NCI-H2029 (cell line): ENCODE results near the gene ACOX2.
A peak's percentile ranks its signal among the peaks of the same experiment; 100 is the strongest.

Experiments
- DNase-seq: peaks from one replicate; lab custom pipeline; 2025; lab: John Stamatoyannopoulos, UW

ACOX2 gene

DNA sequence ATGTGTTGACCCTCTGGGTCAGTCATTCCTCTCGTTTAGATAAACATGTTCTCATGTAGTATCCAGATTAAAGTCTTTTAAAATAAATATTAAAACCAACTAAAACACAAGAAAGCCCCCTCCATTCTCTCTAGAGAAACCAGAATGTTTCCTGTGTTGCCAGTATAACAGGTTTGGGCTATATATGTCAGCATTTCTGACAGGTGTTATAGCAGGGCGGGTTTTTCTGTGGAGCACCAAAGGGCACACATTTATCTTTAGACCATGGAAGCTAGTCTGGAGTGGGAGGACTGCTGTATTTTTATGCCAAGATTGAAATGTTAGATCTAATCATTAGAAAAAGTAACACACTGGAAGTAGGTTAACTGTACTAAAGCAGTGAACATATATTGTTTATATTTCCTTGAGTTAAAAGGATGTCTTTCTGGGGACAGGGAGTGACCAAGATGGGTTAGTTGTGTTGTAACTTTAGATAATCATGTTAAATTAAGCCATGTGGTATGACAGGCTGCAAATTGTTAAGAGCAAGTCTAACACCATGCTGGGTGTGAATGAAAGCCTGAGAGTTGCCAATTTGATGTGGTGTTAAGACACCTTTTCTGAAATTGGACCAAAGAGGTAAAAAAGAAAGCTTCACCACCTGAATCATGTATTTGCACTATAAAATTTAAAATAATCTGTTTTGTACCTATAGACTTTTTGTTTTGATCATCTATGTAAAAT is 29.5 kb downstream of the ACOX2 start:
- no peak for DNase-seq

DNA sequence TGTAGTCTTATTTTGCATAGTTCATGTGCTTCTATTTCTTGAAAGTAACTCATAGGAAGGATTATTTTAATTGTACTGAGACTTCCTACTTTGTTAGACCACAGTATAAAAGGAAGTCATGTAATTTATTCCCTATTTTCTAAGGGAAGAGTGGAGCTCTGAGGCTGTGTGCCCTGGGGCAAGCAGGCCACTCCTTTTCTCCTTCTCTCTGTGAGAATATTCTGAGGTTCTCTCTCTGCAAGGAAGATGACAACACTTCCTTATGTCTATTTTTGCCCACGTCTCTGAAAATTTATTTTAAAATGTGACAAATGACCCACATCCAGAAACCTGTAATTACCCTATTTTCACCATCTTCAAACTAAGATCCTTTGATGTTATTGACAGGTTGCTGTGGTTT is 34.1 kb downstream of the ACOX2 start:
- no peak for DNase-seq

DNA sequence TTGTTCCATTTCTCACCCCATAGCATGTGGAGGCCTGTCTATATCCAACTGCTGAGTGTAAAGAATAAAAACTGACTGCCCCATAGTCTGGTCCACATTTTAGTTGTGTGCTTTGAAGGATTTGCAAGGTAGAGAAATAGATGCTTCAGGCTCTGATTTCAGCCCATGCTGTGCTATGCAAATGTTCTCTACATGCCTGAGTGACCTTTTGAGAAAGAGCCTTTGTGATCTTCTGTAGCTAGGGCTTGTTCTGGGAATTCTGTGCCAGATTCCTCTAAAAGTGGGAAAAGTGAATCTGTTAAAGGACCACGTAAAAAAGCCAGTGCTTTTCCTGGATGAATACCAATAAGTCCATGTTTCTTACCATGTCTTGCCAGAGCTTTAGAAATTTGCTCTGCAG is 39.9 kb downstream of the ACOX2 start:
- no peak for DNase-seq

DNA sequence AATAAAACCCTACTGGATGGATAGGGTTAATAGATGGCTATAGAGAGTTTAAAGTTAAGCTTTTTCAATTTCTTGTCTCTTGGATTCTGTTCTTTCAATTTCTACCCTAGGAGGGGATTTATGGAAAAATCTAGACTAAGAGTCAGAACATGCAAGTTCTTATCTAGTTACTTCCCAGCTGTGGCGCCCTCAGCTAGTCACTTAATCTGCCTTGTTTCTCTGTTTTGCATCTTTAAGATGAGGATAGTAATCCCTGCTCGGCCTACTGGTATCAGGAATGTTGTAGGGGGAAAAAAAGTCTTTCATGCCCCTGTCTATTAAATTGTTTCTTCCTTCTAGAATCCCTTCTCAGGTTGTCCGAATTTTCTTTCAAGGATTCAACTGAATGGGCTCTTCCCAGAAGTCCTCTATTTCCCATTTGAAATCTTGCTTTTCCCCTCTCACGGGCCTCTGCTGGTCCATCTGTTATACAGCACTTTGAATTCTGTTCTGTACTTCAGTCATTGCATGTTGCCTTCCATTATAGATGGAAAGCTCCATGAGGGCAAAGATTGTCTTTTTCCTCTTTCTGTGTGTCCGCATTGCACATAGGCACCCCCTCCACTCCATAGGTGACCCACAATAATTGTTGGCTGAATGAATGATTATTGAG is 40.7 kb downstream of the ACOX2 start:
- DNase-seq, result no peak

DNA sequence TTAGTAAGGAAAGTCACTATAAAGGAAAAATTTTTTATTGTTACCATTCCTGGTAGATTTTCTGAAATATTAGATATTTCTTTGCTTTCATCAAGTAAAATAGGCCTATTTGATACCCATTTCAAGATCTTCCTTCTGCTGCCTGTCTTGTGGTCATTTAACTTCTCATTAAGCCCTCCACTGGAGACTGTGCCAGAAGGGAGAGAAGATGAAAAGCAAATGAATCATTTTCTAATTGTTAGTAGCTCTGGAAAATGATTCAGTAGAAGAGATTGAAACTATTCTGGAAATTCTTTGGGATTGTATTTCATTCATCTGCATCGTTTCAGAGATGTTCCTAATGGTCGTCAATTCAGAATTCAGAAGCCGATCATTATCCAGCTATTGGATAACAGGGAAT is 41.9 kb downstream of the ACOX2 start:
- no peak for DNase-seq

DNA sequence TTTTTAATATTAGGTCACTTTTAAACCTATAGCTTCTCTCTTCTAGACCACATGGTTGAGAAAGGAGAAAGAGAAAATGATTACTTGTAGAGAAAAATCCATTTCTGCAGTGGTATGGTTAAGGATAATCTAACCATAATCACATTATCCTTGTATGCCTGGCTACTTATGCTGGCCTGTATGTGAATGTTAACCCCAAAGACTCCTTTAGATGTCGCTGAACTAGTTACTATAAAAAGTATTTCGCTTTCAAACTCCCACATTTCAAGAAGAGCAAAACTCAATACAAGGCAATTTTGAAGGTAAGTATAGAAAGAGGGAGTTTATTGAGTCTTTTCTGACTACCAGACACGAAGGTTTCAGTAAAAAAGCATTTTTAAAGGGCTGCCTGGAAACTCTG is 42.9 kb downstream of the ACOX2 start:
- no peak for DNase-seq

DNA sequence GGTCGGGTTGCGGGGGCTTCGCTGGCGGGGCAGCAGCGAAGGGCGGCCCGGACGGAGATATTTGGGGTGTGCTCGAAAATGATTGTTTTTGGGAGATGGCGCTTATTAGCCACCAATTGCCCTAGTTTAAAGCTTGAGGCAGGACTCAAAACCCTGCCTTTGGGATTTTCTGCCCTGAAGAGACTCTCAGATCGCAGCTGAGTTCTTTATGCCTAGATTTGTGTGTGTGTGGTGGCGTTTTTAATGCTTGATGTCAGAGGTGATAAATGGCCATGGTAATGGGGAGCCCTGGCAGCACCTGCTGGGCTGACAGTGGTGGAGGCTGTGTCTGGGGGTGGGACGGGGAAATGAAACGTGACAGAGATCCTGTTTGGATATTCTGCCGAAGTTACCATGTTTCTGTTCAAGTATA is 44.5 kb downstream of the ACOX2 start:
- no peak for DNase-seq

DNA sequence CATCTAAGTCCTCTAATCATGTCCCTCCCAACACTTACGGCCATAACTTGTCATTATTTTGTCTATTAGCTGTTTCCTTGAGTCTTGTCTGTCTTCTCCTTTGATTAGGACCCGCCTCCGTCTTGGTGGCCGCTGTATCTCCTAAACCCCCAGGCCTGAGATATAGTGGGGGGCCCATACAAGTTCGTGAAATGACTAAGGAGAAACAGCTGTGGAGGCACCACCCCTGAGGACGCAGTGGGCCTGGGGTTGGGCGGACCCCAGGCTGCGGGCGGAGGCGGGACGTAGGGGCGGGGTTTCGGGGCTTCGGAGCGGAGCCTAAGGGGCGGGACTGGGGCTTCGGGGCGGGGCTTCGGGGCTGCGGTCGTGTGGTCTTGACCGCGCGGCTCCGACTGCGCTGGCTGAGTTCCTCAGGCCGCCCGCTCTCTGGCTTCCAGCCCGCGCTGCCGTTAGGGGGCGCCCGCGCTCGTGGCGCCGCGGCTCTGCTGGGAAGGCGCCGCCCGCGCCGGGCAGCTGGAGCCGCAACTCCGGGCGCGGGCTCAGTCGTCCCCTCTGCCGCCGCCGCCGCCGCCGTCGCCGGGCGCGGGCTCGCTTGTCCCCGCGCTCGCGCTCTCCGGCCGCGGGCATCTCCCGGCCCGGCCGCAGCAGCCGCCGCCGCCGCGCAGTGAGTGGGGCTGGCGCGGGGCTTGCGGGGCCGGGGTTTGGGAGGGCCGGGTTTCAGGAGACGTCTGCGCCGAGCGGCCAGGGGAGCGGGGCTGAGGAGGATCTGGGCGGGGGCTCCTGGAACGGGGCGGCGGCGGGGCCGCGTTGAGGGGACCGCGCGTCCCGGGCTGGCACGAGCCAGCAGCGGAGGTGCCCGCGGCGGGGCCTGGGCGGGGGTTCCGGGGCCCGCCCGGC is 45.2 kb downstream of the ACOX2 start, which contains the start of gene KCTD6:
Gene KCTD6, plus strand, starts transcription at position 591 of the 897 bp plus-strand sequence. CDS start 6,660 bp downstream, outside the sequence.
- DNase-seq, result peak; percentile 64

DNA sequence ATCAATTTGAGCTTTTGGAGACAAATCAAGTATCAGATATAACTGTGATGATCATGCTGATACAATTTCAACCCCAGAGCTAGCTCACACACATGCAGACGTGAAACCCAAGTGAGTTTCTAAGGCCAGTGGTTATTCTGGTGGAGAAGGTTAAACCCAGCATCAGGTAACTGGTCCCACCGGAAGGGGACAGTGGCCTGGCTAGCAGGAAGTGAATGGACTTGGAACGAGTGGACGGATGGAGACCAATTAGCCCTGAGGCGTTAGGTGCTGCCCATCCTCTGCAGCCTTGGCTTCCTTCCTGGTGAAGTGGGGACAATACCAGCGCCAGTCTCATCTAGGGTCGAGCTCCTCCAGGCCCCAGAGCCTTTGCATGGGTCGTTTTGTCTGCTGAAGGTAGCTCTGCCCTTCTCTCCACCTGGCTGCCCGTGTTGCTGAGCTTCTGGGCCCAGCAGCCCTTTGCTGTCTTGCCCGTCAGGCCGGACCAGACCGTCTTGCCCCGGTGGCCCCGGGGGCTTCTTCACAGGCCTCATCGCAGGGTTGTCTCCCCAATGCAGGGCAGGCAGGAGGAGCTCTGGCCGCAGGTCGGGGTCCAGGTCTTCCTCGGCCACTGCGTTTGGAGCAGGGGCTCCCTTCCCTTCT is 46.0 kb downstream of the ACOX2 start:
- no peak for DNase-seq

DNA sequence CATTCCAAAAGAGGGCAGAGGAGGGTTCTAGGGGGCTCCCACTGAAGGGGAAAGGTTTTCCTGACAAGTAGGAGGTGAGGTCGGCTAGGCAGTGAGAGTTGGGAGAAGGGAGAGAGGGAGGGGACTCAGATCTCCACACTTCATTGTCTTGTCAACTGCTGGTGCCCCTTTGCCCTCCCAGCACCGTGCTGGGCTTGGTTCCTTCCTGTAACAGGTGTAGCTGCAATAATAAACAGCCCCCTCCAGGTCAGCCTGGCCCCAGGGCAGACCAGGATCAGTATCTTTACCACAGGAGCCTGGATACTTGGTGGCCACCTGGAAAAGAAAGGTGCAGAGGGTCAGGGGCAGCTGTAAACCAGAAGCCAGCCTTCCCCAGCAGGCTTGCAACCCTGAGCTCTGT is 48.0 kb downstream of the ACOX2 start:
- no peak for DNase-seq

DNA sequence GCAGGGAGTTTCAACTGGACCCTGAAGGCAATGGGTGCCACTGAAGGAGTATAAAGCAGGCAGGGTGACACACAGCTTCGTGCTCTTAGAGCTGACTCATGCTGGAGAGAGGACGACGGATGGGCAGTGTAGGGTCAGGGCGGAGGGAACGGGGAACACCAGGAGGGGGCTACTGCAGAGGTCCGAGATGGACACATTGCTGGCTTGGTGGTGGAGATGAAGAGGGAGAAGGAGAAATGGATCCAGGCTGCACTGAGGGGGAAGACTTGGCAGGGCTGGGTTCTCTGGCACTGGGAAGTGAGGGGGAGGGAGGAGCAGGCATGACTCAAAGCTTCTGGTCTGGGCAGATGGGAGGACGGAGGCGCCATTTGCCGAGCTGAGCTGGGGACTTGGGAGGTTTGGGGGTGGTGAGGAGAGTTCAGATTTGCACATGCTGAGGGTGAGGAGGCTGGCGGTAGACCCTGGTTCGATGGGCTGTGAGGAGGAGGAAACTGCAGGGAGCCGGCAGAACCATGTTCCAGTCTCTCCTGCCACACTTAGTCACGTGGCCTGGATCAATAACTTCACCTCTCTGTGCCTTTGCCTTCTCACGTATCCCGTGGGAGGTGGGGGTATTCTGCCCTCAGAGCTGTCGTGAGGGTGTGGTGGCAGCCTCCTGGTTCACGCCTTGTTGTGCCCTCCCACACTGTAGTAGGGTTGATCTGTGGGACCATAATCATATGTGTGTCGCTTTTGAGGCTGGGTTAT is 49.7 kb downstream of the ACOX2 start:
- DNase-seq, result no peak

DNA sequence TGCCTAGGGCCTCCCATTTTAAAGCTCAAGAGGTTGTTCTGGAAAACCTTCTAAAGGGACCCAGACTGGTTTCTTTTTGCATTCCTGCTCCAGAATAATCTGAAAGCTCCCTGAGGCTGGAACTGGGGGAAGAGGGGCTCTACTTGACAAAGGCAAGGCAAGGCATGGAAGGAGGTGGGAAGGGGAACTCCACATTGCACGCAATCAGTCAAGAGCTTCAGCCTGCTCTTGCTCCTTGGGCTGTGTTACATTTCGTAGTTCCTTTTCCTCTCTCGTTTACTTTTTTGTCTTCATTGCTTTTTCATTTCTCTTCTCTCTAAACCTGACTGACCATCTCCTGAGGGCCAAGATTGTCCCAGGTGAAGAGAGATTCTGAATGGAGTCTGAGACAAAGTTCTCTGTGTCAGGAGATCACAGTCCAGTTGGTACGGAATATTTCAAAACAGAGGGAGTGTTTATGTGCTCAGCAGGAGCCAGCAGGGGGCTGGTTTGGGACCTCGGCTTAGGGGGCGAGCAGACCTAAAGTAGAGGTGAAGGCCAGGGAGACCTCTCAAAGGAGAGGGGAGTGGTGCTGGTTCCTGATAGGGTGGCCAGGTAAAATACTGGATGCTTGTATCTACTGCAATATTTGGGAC is 51.1 kb downstream of the ACOX2 start:
- DNase-seq, result no peak

DNA sequence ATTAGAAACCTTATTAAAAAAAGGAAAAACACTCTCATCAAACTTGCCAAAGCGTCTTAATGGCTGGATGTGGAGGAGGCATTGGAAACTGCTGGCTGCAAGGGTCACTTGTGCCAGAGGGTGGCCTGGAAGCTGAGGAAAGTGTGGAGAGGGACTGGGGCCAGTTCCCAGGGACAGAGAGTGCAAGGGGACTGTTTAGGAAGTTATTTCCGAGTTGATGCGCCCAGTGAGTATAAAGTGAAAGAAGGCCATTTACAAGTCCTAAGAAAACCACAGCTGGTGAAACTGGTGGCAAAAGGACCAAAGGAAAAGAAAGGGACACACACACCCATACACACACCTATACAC is 52.3 kb downstream of the ACOX2 start:
- no peak for DNase-seq

DNA sequence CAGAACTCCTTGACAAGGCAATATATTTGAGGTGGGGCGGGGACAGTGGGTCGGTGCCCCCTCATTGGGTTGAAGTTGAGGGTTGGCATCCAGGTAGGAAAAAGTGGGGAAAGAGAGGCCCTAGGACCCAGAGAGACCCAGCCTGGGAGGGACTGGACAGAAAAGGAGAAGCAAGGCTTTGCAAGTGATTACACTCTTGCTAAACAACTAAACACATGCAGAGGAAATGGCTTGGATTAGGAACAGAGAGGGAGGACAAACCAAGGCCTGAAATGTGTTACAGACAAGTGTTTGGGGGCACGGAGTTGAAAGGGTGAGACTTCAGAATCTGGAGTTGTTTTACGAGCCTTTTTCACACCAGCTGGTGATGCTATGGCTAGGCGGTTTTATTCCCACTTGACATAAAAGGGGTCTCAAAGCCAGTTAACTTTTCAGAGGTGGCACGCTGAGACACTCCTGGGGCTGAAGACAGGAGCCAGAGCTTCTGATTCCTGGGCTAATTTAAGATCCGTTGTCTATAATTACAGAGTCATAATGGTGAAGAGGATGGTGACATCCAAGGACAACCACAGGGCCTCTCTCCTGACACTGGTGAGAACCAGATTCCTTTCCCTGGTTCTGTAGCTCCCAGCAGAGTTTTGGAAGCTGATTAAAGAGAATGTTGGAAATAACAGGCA is 52.8 kb downstream of the ACOX2 start:
- DNase-seq, result no peak

DNA sequence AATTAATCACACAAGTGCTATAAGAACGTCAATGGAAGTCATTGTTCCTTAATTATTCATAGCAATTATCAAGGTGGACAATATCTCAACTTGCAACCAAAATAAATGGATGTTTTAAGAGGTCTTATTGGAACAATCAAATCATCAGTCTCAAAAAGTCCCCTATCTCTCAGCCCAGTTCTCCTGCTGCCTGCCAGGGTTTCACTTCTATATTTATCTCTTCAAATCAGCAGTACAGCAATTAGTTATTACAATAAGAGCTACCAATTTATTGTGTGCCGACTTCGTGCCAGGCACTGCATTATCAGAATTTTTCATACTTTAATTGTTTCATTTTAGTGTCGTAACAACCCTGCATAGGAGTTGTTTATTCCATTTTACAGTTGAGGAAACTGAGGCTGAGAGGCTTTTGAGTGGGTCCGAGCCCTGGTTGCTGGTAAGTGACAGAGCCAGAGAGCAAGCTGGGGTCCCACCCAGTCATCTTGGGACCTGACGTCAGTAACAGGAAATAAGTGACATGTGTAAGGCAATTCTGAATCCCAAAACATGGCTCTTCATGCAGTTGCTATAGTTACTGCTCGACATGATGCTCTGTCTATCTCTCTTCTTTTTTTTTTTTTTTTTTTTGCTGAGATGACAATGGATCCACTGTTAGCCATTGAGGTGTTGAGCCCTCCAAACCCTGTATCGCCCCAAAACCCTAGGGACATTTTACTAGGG is 53.9 kb downstream of the ACOX2 start:
- DNase-seq, result no peak

DNA sequence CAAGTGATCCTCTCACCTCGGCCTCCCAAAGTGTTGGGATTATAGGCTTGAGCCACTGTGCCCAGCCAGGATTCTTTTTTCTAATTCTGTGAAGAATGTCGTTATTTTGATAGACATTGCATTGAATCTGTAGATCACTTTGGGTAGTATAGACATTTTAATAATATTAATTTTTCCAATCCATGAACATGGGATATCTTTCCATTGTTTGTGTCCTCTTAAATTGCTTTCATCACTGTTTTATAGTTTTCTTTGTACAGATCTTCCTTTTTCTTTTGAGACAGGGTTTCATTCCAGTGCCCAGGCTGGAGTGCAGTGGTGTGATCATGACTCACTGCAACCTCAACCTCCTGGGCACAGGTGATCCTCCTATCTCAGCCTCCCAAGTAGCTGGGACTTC is 56.7 kb downstream of the ACOX2 start:
- no peak for DNase-seq

DNA sequence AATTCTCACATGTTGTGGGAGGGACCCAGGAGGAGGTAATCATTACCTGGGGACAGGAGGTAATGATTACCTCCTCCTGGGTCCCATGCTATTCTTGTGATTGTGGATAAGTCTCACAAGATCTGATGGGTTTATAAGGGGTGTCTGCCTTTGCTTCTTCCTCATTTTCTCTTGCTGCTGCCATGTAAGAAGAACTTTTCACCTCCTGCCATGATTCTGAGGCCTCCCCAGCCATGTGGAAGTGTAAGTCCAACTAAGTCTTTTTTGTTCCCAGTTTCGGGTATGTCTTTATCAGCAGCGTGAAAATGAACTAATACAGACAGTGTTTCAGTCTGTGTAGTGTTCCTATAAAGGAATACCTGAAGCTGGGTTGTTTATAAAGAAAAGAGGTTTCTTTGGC is 58.2 kb downstream of the ACOX2 start:
- no peak for DNase-seq

DNA sequence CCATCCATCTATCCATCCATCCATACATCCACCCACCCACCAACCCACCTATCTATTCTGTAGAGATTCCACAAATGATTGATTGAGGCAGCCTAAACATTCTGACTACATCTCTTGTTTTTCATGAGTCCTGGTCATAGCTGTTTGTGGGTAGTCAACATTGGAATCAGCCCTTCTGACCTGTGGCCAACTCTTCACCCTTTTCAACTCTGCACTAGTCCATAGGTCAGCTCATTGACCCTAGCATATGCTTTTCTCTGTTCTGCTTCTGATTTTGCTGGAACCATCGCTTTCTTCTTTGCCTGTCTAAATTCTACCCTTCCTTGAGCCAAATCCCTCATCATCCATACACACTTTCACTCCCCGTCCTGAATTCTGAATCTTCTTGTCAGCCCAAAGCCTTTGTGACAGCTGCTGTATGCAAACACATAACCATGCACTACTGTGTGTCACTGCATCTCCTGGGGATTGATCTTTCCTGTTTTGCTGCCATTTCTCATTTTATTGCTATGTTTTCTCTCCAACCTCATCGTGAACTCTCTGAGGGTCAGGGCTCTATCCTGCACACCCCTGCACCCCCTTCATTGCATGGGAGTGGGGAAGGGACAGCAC is 61.9 kb downstream of the ACOX2 start:
- no peak for DNase-seq

DNA sequence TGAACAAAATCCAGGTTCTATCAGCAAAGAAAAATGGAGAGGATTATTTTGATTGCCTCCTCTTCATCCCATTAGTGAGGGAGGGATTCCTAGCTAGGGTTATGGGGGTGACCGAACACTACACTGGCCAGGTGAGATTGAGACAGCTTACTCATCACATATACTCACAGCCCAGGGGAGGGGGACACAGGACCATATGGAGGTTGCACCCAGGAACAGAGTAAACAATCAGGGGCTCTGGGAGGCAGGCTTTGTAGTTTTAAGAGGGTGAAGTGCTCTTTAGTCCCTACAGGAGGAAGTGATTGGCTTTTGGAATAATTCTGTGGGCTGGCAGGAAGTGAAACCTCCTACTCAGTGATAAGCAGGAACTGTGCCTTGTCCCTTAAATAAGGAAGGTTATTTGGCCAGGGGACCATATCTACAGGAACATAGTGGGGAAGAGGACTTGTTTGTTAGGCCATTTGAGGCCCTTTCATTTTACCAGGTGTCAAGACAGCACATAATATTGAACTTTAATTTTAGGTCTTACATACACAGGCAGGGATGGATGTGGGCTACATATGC is 62.6 kb downstream of the ACOX2 start:
- DNase-seq, result no peak
